Ovary (tissue), 3 donors: ENCODE measurements around the gene THRAP3.

Source experiments
- EP300 ChIP-seq: sonication (generic); formaldehyde crosslinking; IDR thresholded peaks from one replicate; pipeline ENCODE4 v1.6.1; 2017; ENCODE audit warnings: antibody characterized with exemption
- POLR2A ChIP-seq: fragments of 450-650 bp; IDR thresholded peaks from one replicate; pipeline ENCODE4 v1.6.1; 2017; ENCODE audit warnings: antibody characterized with exemption, mild to moderate bottlenecking, moderate library complexity
- TF ChIP-seq, protein P1 (sequence below), 3 donors: fragments of 450-650 bp in 2 of 3; fragments of 200-600 bp in 1 of 3; IDR thresholded peaks; one replicate each; pipeline versions ENCODE4 v1.5.1 to v1.8.0; 2016 to 2022; ENCODE audit warnings: antibody characterized with exemption in 3 of 3, mild to moderate bottlenecking in 1 of 3
- donor health status: DM: no; HTN: no; CAD: no.

DNA sequence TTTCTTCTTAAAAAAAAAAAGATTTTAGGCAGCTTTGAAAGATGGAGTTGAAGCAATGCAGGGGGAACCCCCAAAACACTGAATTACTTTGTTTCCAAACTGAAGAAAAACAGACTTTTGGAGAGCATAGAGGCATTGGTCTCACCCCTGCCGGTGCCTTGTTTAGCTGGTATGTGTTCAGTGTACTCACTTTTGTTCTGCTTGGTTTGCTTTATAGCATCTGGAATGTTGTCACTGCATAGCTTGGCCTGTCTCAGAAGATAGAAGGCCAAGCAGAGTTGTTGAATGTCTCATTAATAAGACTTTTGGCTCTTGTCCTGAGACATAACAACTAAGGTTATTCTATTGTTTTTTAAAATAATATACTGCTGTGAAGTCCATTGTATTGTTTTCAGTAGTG, 6.9 kb downstream of the THRAP3 start:
- TF ChIP-seq, protein P1, sequence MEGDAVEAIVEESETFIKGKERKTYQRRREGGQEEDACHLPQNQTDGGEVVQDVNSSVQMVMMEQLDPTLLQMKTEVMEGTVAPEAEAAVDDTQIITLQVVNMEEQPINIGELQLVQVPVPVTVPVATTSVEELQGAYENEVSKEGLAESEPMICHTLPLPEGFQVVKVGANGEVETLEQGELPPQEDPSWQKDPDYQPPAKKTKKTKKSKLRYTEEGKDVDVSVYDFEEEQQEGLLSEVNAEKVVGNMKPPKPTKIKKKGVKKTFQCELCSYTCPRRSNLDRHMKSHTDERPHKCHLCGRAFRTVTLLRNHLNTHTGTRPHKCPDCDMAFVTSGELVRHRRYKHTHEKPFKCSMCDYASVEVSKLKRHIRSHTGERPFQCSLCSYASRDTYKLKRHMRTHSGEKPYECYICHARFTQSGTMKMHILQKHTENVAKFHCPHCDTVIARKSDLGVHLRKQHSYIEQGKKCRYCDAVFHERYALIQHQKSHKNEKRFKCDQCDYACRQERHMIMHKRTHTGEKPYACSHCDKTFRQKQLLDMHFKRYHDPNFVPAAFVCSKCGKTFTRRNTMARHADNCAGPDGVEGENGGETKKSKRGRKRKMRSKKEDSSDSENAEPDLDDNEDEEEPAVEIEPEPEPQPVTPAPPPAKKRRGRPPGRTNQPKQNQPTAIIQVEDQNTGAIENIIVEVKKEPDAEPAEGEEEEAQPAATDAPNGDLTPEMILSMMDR (IDR thresholded peaks at IDR 0.05): no peak
- TF ChIP-seq POLR2A (no peak), EP300 (no peak)
